SU-DHL-6 (cell line): ENCODE measurements around the gene INTS7.
A peak's percentile ranks its signal among the peaks of the same experiment; 100 is the strongest.

Experiments used
- H2AFZ ChIP-seq: fragments of 200-600 bp; sonication (generic); 2 replicates; pipeline ENCODE4 v1.6.1; 2014; ENCODE audit warnings: low read depth, mild to moderate bottlenecking, moderate library complexity, mixed read lengths, antibody characterized with exemption, low read length; ENCODE audit not compliant: severe bottlenecking
- H3F3A ChIP-seq: fragments of 200-600 bp; shearing (Covaris generic); 2 replicates; pipeline ENCODE4 v1.6.0; 2016; ENCODE audit warnings: antibody characterized with exemption, mild to moderate bottlenecking; ENCODE audit not compliant: insufficient read depth
- H3K27ac ChIP-seq: fragments of 200-600 bp; sonication (generic); 2 replicates; pipeline ENCODE4 v1.5.1; 2016; ENCODE audit warnings: low read depth, mild to moderate bottlenecking, low read length, moderate library complexity, mixed read lengths
- H3K27me3 ChIP-seq: fragments of 200-600 bp; sonication (generic), shearing (Covaris generic); 2 replicates; pipeline ENCODE4 v1.6.0; 2014; ENCODE audit warnings: mild to moderate bottlenecking, low read length
- H3K36me3 ChIP-seq: fragments of 200-600 bp; sonication (generic); 2 replicates; pipeline ENCODE4 v1.6.1; 2014; ENCODE audit warnings: mild to moderate bottlenecking, low read length, mixed read lengths
- H3K4me2 ChIP-seq: fragments of 300-600, 200-600 bp; shearing (Covaris generic), sonication (generic); 2 replicates; pipeline ENCODE4 v1.6.0; 2014; ENCODE audit warnings: low read length, low read depth, mild to moderate bottlenecking; ENCODE audit not compliant: poor library complexity, severe bottlenecking
- H3K4me3 ChIP-seq: fragments of 200-600 bp; sonication (generic); 2 replicates; pipeline ENCODE4 v1.5.1; 2014; ENCODE audit warnings: antibody characterized with exemption, low read length, mild to moderate bottlenecking, mixed read lengths; ENCODE audit not compliant: insufficient read depth, poor library complexity, severe bottlenecking
- H3K79me2 ChIP-seq: fragments of 200-600 bp; sonication (generic); 2 replicates; pipeline ENCODE4 v1.6.1; 2014; ENCODE audit warnings: mild to moderate bottlenecking, low read length, moderate library complexity; ENCODE audit not compliant: insufficient read depth
- H3K9ac ChIP-seq: fragments of 200-600 bp; sonication (generic); 2 replicates; pipeline ENCODE4 v1.7.0; 2014; ENCODE audit warnings: mild to moderate bottlenecking, low read length
- H3K9me2 ChIP-seq: fragments of 200-600 bp; sonication (generic); replicated peaks from 2 replicates; pipeline ENCODE4 v1.6.1; 2014; ENCODE audit warnings: low read length; ENCODE audit not compliant: insufficient read depth
- H3K9me3 ChIP-seq: fragments of 200-600 bp; sonication (generic); 2 replicates; pipeline ENCODE4 v1.6.1; 2014; ENCODE audit warnings: low read length, mixed read lengths; ENCODE audit not compliant: insufficient read depth
- H4K20me1 ChIP-seq: fragments of 200-600 bp; sonication (generic); 2 replicates; pipeline ENCODE4 v1.6.1; 2014; ENCODE audit warnings: low read depth, mild to moderate bottlenecking, antibody characterized with exemption, low read length, moderate library complexity, mixed read lengths
- CTCF ChIP-seq: fragments of 200-600 bp; sonication (generic); IDR thresholded peaks from one replicate; pipeline ENCODE4 v1.5.1; 2017; ENCODE audit warnings: antibody characterized with exemption, mild to moderate bottlenecking, low read length, moderate library complexity; ENCODE audit not compliant: insufficient read depth, poor library complexity, severe bottlenecking
- EZH2phosphoT487 ChIP-seq: fragments of 200-600 bp; sonication (generic), shearing (Covaris generic); conservative IDR thresholded peaks from 2 replicates; pipeline ENCODE4 v1.6.1; 2018; ENCODE audit warnings: mild to moderate bottlenecking, antibody characterized with exemption, low read length, moderate library complexity, mixed read lengths

Gene INTS7

GRCh38 chr1:212067787-212068186 lies 32.4 kb upstream of the INTS7 start:
- H3K4me2 ChIP-seq: no peak overlapping the region
- no peaks in the 10 kb centered on the region for H3K27me3 ChIP-seq
- H3K9me3 ChIP-seq: no peaks in the 10 kb centered on the region
- no peaks in the 10 kb centered on the region for H3K79me2 ChIP-seq
- no peaks in the 10 kb centered on the region for H4K20me1 ChIP-seq
- H2AFZ ChIP-seq: no peak overlapping the region
- peaks cover under 1% of the 10 kb centered on the region; the same call in 1 of the 2 replicates for H3F3A ChIP-seq
- no peak overlapping the region for H3K27ac ChIP-seq
- no peaks in the 10 kb centered on the region for H3K9me2 ChIP-seq
- H3K9ac ChIP-seq: no peak overlapping the region
- TF ChIP-seq EZH2phosphoT487 (no peak), CTCF (no peak)
- H3K4me3 ChIP-seq: no peak overlapping the region
- H3K36me3 ChIP-seq: peaks cover 61% of the 10 kb centered on the region

GRCh38 chr1:212062832-212063438 lies 27.6 kb upstream of the INTS7 start:
- no peak for TF ChIP-seq EZH2phosphoT487
- TF ChIP-seq CTCF: peak; percentile 53
- Histone ChIP-seq H2AFZ (no peak overlapping the region), H3K36me3 (peaks cover 29% of the 10 kb centered on the region), H3K9me3 (no peaks in the 10 kb centered on the region), H3K9me2 (no peaks in the 10 kb centered on the region), H3F3A (peaks cover 33% of the 10 kb centered on the region), H3K27me3 (no peaks in the 10 kb centered on the region), H4K20me1 (0 out of 2 replicates have a peak, but pooled peaks cover 3% of the 10 kb centered on the region), H3K79me2 (no peaks in the 10 kb centered on the region), H3K27ac (no peak overlapping the region), H3K4me2 (no peak overlapping the region), H3K4me3 (no peak overlapping the region), H3K9ac (no peak overlapping the region)

GRCh38 chr1:212060632-212061472 lies 25.5 kb upstream of the INTS7 start:
- Histone ChIP-seq H3K27me3 (no peaks in the 10 kb centered on the region), H3K36me3 (peaks cover 27% of the 10 kb centered on the region), H3K4me3 (no peak overlapping the region), H3F3A (peaks cover 37% of the 10 kb centered on the region), H4K20me1 (0 out of 2 replicates have a peak, but pooled peaks cover 3% of the 10 kb centered on the region), H3K4me2 (no peak overlapping the region), H2AFZ (no peak overlapping the region), H3K79me2 (no peaks in the 10 kb centered on the region), H3K9ac (no peak overlapping the region), H3K27ac (no peak overlapping the region), H3K9me2 (no peaks in the 10 kb centered on the region), H3K9me3 (no peaks in the 10 kb centered on the region)
- no peak for TF ChIP-seq EZH2phosphoT487

GRCh38 chr1:212055333-212055732 lies 20.0 kb upstream of the INTS7 start:
- Histone ChIP-seq H3K36me3 (peaks cover 59% of the 10 kb centered on the region), H4K20me1 (no peaks in the 10 kb centered on the region), H3K4me3 (no peak overlapping the region), H3K9ac (no peak overlapping the region), H3K4me2 (no peak overlapping the region), H3K79me2 (peaks cover 6% of the 10 kb centered on the region; the same call in 1 of the 2 replicates), H3K9me2 (no peaks in the 10 kb centered on the region), H3K9me3 (no peaks in the 10 kb centered on the region), H3K27me3 (no peaks in the 10 kb centered on the region), H3K27ac (no peak overlapping the region), H3F3A (peaks cover 13% of the 10 kb centered on the region), H2AFZ (no peak overlapping the region)
- TF ChIP-seq CTCF: no peak
- TF ChIP-seq EZH2phosphoT487: no peak
